ENCODE results near the gene KATNIP.

Gene KATNIP

GRCh38 chr16:27582883-27583282 lies 32.9 kb downstream of the KATNIP start:
- DNase-seq (ENCODE audit: low read depth in 2 of 2) = no peak

- no peak for DNase-seq (ENCODE audit: low read depth in 2 of 2)
Observed at GRCh38 chr16:27583634-27584033, 33.7 kb downstream of the KATNIP start.

- no peak for DNase-seq (ENCODE audit: low read depth in 2 of 2)
Observed at GRCh38 chr16:27585200-27585599, 35.3 kb downstream of the KATNIP start.

- no peak for DNase-seq (ENCODE audit: low read depth in 2 of 2)
Observed at GRCh38 chr16:27586711-27587110, 36.8 kb downstream of the KATNIP start.

GRCh38 chr16:27588057-27588456 lies 38.1 kb downstream of the KATNIP start:
- DNase-seq (ENCODE audit: low read depth in 2 of 2) = no peak

GRCh38 chr16:27591837-27592236 lies 41.9 kb downstream of the KATNIP start:
- no peak for DNase-seq (ENCODE audit: low read depth in 2 of 2)

GRCh38 chr16:27595475-27595874 lies 45.5 kb downstream of the KATNIP start:
- DNase-seq (ENCODE audit: low read depth in 2 of 2) = no peak

GRCh38 chr16:27595993-27596392 lies 46.0 kb downstream of the KATNIP start:
- no peak for DNase-seq (ENCODE audit: low read depth in 2 of 2)

GRCh38 chr16:27596411-27596810 lies 46.5 kb downstream of the KATNIP start:
- no peak for DNase-seq (ENCODE audit: low read depth in 2 of 2)

GRCh38 chr16:27597361-27597760 lies 47.4 kb downstream of the KATNIP start:
- DNase-seq (ENCODE audit: low read depth in 2 of 2) = no peak

GRCh38 chr16:27598220-27598619 lies 48.3 kb downstream of the KATNIP start:
- DNase-seq (ENCODE audit: low read depth in 2 of 2) = no peak

- DNase-seq (ENCODE audit: low read depth in 2 of 2) = no peak
Observed at GRCh38 chr16:27598931-27599565, 49.1 kb downstream of the KATNIP start.

- no peak for DNase-seq (ENCODE audit: low read depth in 2 of 2)
Observed at GRCh38 chr16:27599606-27600005, 49.7 kb downstream of the KATNIP start.
